AG09309 (cell line): ENCODE data around the gene PCSK5.

Source experiments
- DNase-seq: peaks from one replicate; pipeline ENCODE4 v3.0.0-alpha.2; 2010; ENCODE audit warnings: low read depth
- H3K4me3 ChIP-seq: 2 replicates; pipeline ENCODE4 v1.5.1; 2011; ENCODE audit warnings: mild to moderate bottlenecking, low read depth, low read length, moderate library complexity; ENCODE audit not compliant: control insufficient read depth
- CTCF ChIP-seq: IDR thresholded peaks from 2 replicates; pipeline ENCODE4 v1.5.1; 2011; ENCODE audit warnings: mild to moderate bottlenecking, low read depth, low read length, inconsistent platforms; ENCODE audit not compliant: insufficient read depth, control insufficient read depth; ENCODE audit errors: missing control alignments

The PCSK5 gene

GRCh38 chr9:76114144-76114543, 223.7 kb downstream of the PCSK5 start:
- H3K4me3 ChIP-seq = no peak overlapping the region
- no peak for DNase-seq
- no peak for TF ChIP-seq CTCF

GRCh38 chr9:76115396-76115795, 224.9 kb downstream of the PCSK5 start:
- DNase-seq = no peak
- H3K4me3 ChIP-seq = no peak overlapping the region
- no peak for TF ChIP-seq CTCF

GRCh38 chr9:76115982-76116646, 225.6 kb downstream of the PCSK5 start:
- no peak overlapping the region for H3K4me3 ChIP-seq
- DNase-seq = no peak
- TF ChIP-seq CTCF = no peak

DNA sequence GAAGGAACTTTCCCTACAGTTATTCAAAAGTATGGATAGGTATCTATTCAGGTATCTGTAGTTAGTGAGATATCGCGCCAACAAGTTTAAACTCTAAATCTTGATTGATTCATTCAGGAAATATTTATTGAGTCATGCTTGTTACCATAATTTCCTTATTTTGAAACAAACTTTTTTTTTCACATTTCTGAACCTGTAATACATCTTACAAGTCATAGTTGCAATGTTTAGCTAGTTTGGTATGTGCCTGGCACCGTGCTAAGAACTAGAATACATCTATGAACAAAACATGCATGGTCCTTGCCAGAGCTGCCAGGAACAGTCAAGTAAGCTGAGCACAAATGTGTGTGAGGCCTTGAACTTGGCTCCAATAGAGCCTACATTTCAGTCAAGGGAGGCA, 226.4 kb downstream of the PCSK5 start:
- no peak overlapping the region for H3K4me3 ChIP-seq
- no peak for TF ChIP-seq CTCF
- DNase-seq = no peak

GRCh38 chr9:76127637-76128036, 237.2 kb downstream of the PCSK5 start:
- DNase-seq = no peak
- no peak overlapping the region for H3K4me3 ChIP-seq
- TF ChIP-seq CTCF = no peak

DNA sequence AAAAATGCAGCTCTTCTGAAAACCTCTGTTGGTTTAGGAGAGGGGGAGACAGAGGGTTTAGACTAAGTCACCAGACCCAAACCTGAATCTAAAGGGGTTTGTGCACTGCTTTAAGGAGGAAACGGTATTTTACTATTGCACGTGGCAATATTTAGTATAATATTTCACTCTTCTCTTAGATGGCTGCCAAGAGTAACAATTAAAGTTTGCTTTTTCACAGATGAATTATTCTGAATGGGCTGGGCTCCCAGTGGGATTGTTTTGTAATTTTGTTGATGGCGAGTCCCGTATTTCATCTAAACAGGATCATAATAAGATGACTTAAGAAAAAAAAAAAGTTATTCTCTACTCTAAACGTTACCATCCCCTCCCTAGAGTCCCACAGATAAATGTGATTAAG, 245.4 kb downstream of the PCSK5 start:
- no peak for TF ChIP-seq CTCF
- no peak for DNase-seq
- H3K4me3 ChIP-seq = no peak overlapping the region
